Measurements from ENCODE around the gene SULT4A1. TPM values are rescaled to one million over a fixed set of nuclear protein-coding genes. Genes with fewer than 3 reads are reported as not detected.

SULT4A1 gene
- total and polyA plus RNA-seq, 10 of the 15 experiments (the other 5 are each of a cell fraction or from before 2014, with no cell fraction given) = not detected

GRCh38 chr22:43850529-43850928 is 11.8 kb downstream of the SULT4A1 start:
- Histone ChIP-seq H3K36me3 (ENCODE audit: control insufficient read depth in 2 of 2, insufficient read depth in 2 of 2, low read length in 1 of 2) (no peaks in the 10 kb centered on the region), H3K9me3 (replicated peaks; ENCODE audit: control insufficient read depth, insufficient read depth, low read length) (no peaks in the 10 kb centered on the region), H3K4me3 (no peak overlapping the region), H2AFZ (ENCODE audit: control insufficient read depth, low read depth, low read length) (no peak overlapping the region), H3K9ac (ENCODE audit: control insufficient read depth, insufficient read depth, low read length) (no peak overlapping the region), H3K27me3 (replicated peaks in 1 of 2; ENCODE audit: control insufficient read depth in 2 of 2, insufficient read depth in 2 of 2, low read length in 1 of 2) (peaks cover 0 to 4% of the 10 kb centered on the region in 2 experiments; a peak in 3 of 4 replicates), H4K20me1 (ENCODE audit: control insufficient read depth, insufficient read depth) (no peaks in the 10 kb centered on the region), H3K4me2 (ENCODE audit: control insufficient read depth, insufficient read depth) (no peak overlapping the region), H3K4me1 (ENCODE audit: control insufficient read depth, insufficient read depth, low read length) (no peaks in the 10 kb centered on the region), H3K79me2 (ENCODE audit: control insufficient read depth, insufficient read depth, low read length) (no peaks in the 10 kb centered on the region), H3K27ac (ENCODE audit: control insufficient read depth, insufficient read depth) (no peak overlapping the region)
- CTCF ChIA-PET = no interaction called here
- no peak for TF ChIP-seq EED (IDR thresholded peaks at IDR 0.05; ENCODE audit: low read depth)
- no peak for TF ChIP-seq ZBTB33 (IDR thresholded peaks at IDR 0.05)
- no peak for TF ChIP-seq NRF1 (conservative IDR thresholded peaks at IDR 0.05; ENCODE audit: low read depth, low read length)
- TF ChIP-seq LARP7 (IDR thresholded peaks at IDR 0.05) = no peak
- no peak for TF ChIP-seq ZBED1 (IDR thresholded peaks at IDR 0.05; ENCODE audit: borderline replicate concordance)
- TF ChIP-seq MYC (IDR thresholded peaks at IDR 0.05; ENCODE audit: insufficient read depth, insufficient read length, insufficient replicate concordance, low read length, severe bottlenecking) = no peak
- no peak for ATAC-seq
- FAIRE-seq = no peak
- DNase-seq (ENCODE audit: low read depth, low spot score) = no peak
- intact Hi-C loops (cut with micrococcal nuclease; ENCODE audit: unreplicated experiment) (no loop called here), in situ Hi-C loops (cut with MboI) (no loop called here)
- SMC1A ChIA-PET (ENCODE audit: uncharacterized antibody, unreplicated experiment) = no interaction called here
- no TSS peak for BruUV-seq (replicated peaks)
- POLR2A ChIA-PET = no interaction called here
- WGBS (ENCODE audit: insufficient coverage, insufficient replicate concordance, low lambda C conversion rate, missing lambda C conversion rate) = 20% methylated on average over 12 of the region's 12 CpGs
- RAD21 ChIA-PET (ENCODE audit: unreplicated experiment) = no interaction called here

- FAIRE-seq = no peak
- no peak for TF ChIP-seq STAT3 (IDR thresholded peaks at IDR 0.05; ENCODE audit: low read depth, low read length)
- TF ChIP-seq ZBTB40 (IDR thresholded peaks at IDR 0.05; ENCODE audit: borderline replicate concordance) = no peak
- TF ChIP-seq CTCF (IDR thresholded peaks at IDR 0.05 in 2 of 3, conservative IDR thresholded peaks at IDR 0.05 in 1 of 3; ENCODE audit: control insufficient read depth in 2 of 3, extremely low read depth in 1 of 3, insufficient read depth in 1 of 3, low read depth in 3 of 3, low read length in 3 of 3) = no peak
- TF ChIP-seq ETV6 (conservative IDR thresholded peaks at IDR 0.05 in 1 of 2, IDR thresholded peaks at IDR 0.05 in 1 of 2; ENCODE audit: borderline replicate concordance in 1 of 2, low read depth in 1 of 2) = no peak
Observed at GRCh38 chr22:43849731-43850130, 12.6 kb downstream of the SULT4A1 start.

More at GRCh38 chr22:43849731-43850130, 12.6 kb downstream of the SULT4A1 start:
- ChIA-PET SMC1A (ENCODE audit: uncharacterized antibody, unreplicated experiment) (no interaction called here), CTCF (no interaction called here), POLR2A (no interaction called here), RAD21 (ENCODE audit: unreplicated experiment) (no interaction called here)
- intact Hi-C loops (cut with micrococcal nuclease; ENCODE audit: unreplicated experiment) (no loop called here), in situ Hi-C loops (cut with MboI) (no loop called here)
- peaks cover 0 to 4% of the 10 kb centered on the region in 2 experiments; a peak in 3 of 4 replicates for H3K27me3 ChIP-seq (replicated peaks in 1 of 2; ENCODE audit: control insufficient read depth in 2 of 2, insufficient read depth in 2 of 2, low read length in 1 of 2)
- no peaks in the 10 kb centered on the region for H3K79me2 ChIP-seq (ENCODE audit: control insufficient read depth, insufficient read depth, low read length)
- no peaks in the 10 kb centered on the region for H4K20me1 ChIP-seq (ENCODE audit: control insufficient read depth, insufficient read depth)
- no peaks in the 10 kb centered on the region for H3K36me3 ChIP-seq (ENCODE audit: control insufficient read depth in 2 of 2, insufficient read depth in 2 of 2, low read length in 1 of 2)
- no peaks in the 10 kb centered on the region for H3K4me1 ChIP-seq (ENCODE audit: control insufficient read depth, insufficient read depth, low read length)
- H2AFZ ChIP-seq (ENCODE audit: control insufficient read depth, low read depth, low read length) = no peak overlapping the region
- no peak overlapping the region for H3K27ac ChIP-seq (ENCODE audit: control insufficient read depth, insufficient read depth)
- H3K4me3 ChIP-seq = no peak overlapping the region
- H3K4me2 ChIP-seq (ENCODE audit: control insufficient read depth, insufficient read depth) = no peak overlapping the region
- no TSS peak for BruUV-seq (replicated peaks)
- ATAC-seq = no peak
- H3K9me3 ChIP-seq (replicated peaks; ENCODE audit: control insufficient read depth, insufficient read depth, low read length) = no peaks in the 10 kb centered on the region
- H3K9ac ChIP-seq (ENCODE audit: control insufficient read depth, insufficient read depth, low read length) = no peak overlapping the region
- WGBS (ENCODE audit: insufficient coverage, insufficient replicate concordance, low lambda C conversion rate, missing lambda C conversion rate) = 7% methylated on average over 13 of the region's 13 CpGs
- no peak for DNase-seq (ENCODE audit: low read depth, low spot score)

All from GM12878 (cell line).